ENCODE measurements around the gene CACNA2D3.

Gene CACNA2D3

DNA sequence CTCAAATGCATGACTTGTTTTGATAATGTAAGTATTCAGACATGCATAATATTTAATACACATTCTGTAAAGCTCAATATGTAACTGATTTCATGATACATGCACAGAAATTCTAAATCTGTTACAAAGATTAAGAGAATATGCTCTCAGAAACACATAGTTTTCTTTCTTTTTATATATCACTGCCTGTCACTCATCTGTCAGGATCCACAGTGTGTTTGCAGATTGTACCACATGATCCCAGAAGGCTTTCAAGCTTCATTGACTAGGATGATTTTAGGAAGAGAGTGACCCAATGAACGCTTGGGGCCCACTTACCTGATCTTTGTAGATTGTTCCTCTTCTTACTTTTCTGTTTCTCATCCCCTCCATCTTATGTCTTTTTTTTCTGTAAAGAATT lies 261.9 kb downstream of the CACNA2D3 start:
- TF ChIP-seq, protein P1, sequence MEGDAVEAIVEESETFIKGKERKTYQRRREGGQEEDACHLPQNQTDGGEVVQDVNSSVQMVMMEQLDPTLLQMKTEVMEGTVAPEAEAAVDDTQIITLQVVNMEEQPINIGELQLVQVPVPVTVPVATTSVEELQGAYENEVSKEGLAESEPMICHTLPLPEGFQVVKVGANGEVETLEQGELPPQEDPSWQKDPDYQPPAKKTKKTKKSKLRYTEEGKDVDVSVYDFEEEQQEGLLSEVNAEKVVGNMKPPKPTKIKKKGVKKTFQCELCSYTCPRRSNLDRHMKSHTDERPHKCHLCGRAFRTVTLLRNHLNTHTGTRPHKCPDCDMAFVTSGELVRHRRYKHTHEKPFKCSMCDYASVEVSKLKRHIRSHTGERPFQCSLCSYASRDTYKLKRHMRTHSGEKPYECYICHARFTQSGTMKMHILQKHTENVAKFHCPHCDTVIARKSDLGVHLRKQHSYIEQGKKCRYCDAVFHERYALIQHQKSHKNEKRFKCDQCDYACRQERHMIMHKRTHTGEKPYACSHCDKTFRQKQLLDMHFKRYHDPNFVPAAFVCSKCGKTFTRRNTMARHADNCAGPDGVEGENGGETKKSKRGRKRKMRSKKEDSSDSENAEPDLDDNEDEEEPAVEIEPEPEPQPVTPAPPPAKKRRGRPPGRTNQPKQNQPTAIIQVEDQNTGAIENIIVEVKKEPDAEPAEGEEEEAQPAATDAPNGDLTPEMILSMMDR (IDR thresholded peaks at IDR 0.05), result no peak

DNA sequence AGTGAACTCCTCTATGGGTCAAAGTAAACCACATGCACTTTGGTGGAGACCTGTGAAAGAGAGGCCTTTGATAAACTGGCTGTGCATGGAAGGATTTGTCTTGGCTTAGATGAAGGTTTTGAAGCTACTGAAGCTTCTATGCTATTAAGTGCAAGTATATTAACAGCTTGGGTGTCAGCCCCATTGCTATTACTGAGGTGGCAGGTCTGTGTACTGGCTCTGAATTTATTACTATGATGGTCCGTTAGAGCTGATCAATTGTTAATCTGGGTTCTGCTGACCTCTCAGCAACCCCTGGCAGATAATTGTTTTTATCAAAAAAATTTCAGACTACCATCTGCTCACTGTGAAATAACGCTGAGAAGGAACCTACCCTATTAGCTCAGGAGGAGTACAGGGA lies 268.2 kb downstream of the CACNA2D3 start:
- TF ChIP-seq, protein P1 (IDR thresholded peaks at IDR 0.05), result no peak

DNA sequence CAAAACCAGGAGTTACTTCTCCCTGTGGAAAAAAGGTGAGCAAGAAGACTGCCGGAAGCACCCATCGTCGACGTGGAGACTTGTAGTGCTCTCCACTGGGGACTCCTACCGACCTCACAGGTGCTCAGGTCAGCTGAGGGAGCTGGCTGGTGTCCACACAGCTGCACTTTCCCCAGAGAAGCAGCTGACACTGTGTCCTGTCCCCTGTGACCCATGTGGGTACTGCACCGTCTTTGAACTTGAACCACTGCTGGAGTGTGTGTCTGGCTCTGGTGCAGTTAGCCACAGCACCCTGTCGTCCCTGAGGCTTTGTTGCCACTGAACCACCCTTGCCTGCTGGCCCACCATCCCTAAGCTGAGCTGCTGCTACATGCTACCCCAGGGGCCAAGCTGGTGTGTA lies 270.8 kb downstream of the CACNA2D3 start:
- TF ChIP-seq, protein P1 (IDR thresholded peaks at IDR 0.05), result no peak

DNA sequence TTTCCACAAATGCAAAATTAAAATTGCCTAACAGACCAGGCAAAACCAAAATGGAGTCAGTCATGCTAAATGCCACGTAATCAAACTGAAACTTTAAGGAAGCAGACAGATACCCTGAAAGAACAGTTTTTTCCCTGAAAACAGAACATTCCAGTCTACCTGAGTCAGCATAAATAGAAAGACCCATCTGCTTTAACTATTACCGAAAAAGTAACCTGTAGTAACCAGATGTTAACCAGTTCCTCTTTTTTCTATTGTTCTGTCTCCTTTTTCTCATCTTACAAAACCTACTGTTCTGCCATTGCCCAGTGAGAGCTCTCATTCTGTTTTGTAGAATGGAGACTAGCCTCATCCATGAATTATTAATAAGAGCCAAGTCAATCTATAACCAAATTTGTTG lies 286.0 kb downstream of the CACNA2D3 start:
- TF ChIP-seq, protein P1 (IDR thresholded peaks at IDR 0.05), result no peak

DNA sequence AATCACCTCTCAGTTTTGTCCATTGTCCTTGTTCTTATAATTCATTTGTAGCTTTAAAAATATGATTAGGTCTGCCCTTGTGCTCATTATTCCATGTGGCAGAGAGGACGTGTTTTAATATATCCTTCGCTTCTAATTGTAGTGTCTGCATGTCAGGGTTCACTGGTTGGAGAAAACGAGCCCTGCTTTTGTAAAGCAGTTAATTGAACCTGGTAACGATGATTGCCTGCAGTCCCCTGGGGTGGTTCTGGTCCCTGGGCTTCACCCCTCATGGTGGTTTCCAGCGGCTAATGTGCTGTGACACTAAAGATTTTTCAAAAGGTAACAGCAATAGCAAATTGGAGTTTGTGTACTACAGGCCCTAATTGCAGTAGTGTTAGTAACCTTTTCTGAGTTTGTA lies 299.6 kb downstream of the CACNA2D3 start:
- TF ChIP-seq, protein P1 (IDR thresholded peaks at IDR 0.05), result no peak

DNA sequence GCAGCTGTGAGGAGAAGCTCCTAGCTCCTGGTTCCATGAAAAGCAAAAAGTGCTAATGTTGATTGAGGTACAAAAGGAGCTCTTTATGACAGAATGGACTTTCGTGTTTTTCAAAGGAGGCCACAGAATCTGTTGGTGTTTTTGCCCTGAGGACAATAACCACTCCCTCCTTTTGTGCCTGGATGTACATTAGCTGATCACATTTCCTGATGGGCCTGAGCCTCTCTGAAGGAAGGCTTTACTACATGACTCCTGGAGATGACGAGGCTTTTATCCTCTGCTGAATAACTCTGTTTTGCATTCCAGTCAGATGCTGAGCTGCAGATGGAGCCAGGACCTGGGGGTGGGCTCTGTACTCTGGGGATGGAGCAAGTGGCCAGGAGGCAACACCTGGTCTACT lies 301.9 kb downstream of the CACNA2D3 start:
- TF ChIP-seq, protein P1 (IDR thresholded peaks at IDR 0.05), result no peak

DNA sequence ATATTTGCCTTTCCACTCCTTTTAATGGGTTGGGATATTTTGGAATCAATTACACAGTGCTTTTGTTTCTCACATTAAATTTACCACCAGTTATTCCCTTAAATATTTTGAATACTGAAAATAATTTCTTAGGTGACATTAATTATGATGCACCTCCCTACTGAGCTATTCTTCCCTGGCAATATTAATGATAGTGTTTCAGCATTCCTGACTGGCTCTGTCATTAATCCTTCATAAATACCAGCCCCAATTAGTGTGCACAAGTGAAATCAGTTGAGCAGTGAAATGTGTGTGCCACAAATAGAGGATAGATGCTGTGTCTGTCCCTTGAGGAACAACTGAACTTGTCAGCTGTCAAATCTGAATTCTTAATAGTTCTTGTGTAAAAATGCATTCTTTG lies 304.0 kb downstream of the CACNA2D3 start:
- TF ChIP-seq, protein P1 (IDR thresholded peaks at IDR 0.05), result no peak

DNA sequence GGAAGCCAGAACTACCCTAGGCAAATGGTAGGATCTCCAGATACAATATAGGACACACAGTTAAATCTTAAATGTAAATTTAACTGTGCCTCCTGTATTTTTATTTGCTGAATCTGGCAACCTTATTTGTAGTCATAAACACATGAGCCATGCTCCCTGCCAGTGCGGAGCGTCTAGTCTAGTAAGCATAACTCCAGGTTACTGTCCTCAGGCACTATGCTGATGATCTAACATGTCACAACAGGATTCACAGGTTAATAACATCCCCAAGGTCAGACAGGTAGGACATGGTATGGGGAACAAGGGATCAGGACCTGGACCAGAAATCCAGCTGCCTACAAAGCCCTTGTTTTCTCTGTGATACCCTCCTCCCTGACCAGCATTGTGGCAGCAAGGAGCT lies 305.1 kb downstream of the CACNA2D3 start:
- TF ChIP-seq, protein P1 (IDR thresholded peaks at IDR 0.05), result no peak

Data from LNCAP (cell line).